ENCODE measurements around the gene MMP13.

Gene MMP13

GRCh38 chr11:102985850-102986249 lies 30.3 kb upstream of the MMP13 start:
- H3K4me3 ChIP-seq (replicated peaks; ENCODE audit: insufficient read depth, low read length), result no peak overlapping the region
- TF ChIP-seq SPI1 (IDR thresholded peaks at IDR 0.05; ENCODE audit: borderline replicate concordance, low read depth), result no peak
- TF ChIP-seq REST (IDR thresholded peaks at IDR 0.05; ENCODE audit: insufficient replicate concordance, low read depth), result no peak
- no peak for TF ChIP-seq CTCF (IDR thresholded peaks at IDR 0.05; ENCODE audit: insufficient read depth, low read length)
- no peak for TF ChIP-seq POLR2AphosphoS5 (IDR thresholded peaks at IDR 0.05; ENCODE audit: low read depth)
- no peak for TF ChIP-seq GABPA (IDR thresholded peaks at IDR 0.05; ENCODE audit: low read depth)
- H3K27me3 ChIP-seq (ENCODE audit: insufficient read depth, poor library complexity, severe bottlenecking), result no peaks in the 10 kb centered on the region
- no peak overlapping the region for H3K27ac ChIP-seq (replicated peaks)
- DNase-seq (ENCODE audit: low read depth in 1 of 2, low spot score in 1 of 2), result no peak

GRCh38 chr11:102983486-102983885 lies 28.0 kb upstream of the MMP13 start:
- no peak for DNase-seq (ENCODE audit: low read depth in 1 of 2, low spot score in 1 of 2)
- H3K4me3 ChIP-seq (replicated peaks; ENCODE audit: insufficient read depth, low read length), result no peak overlapping the region
- no peaks in the 10 kb centered on the region for H3K27me3 ChIP-seq (ENCODE audit: insufficient read depth, poor library complexity, severe bottlenecking)
- H3K27ac ChIP-seq (replicated peaks), result no peak overlapping the region
- TF ChIP-seq POLR2AphosphoS5 (IDR thresholded peaks at IDR 0.05; ENCODE audit: low read depth), result no peak
- TF ChIP-seq REST (IDR thresholded peaks at IDR 0.05; ENCODE audit: insufficient replicate concordance, low read depth), result no peak
- no peak for TF ChIP-seq GABPA (IDR thresholded peaks at IDR 0.05; ENCODE audit: low read depth)
- TF ChIP-seq CTCF (IDR thresholded peaks at IDR 0.05; ENCODE audit: insufficient read depth, low read length), result no peak
- no peak for TF ChIP-seq SPI1 (IDR thresholded peaks at IDR 0.05; ENCODE audit: borderline replicate concordance, low read depth)

GRCh38 chr11:102981324-102981910 lies 25.9 kb upstream of the MMP13 start:
- Histone ChIP-seq H3K4me3 (replicated peaks; ENCODE audit: insufficient read depth, low read length) (no peak overlapping the region), H3K27me3 (ENCODE audit: insufficient read depth, poor library complexity, severe bottlenecking) (no peaks in the 10 kb centered on the region), H3K27ac (replicated peaks) (no peak overlapping the region)
- TF ChIP-seq REST (IDR thresholded peaks at IDR 0.05; ENCODE audit: insufficient replicate concordance, low read depth) (no peak), POLR2AphosphoS5 (IDR thresholded peaks at IDR 0.05; ENCODE audit: low read depth) (no peak), SPI1 (IDR thresholded peaks at IDR 0.05; ENCODE audit: borderline replicate concordance, low read depth) (no peak), GABPA (IDR thresholded peaks at IDR 0.05; ENCODE audit: low read depth) (no peak), CTCF (IDR thresholded peaks at IDR 0.05; ENCODE audit: insufficient read depth, low read length) (no peak)
- no peak for DNase-seq (ENCODE audit: low read depth in 1 of 2, low spot score in 1 of 2)

Data from HL-60 (cell line).